Common myeloid progenitor, CD34-positive (primary cell): ENCODE data around the gene PCDH19.

Experiments used
- CTCF ChIA-PET: fragments of 350-600 bp; sonication (Branson Sonifier 250); formaldehyde crosslinking; loops from one replicate; lab custom pipeline; 2021; ENCODE audit warnings: antibody characterized with exemption; lab: Charles Lee
- POLR2A ChIA-PET: fragments of 350-600 bp; sonication (Branson Sonifier 250); formaldehyde crosslinking; loops from one replicate; lab custom pipeline; 2021; ENCODE audit warnings: antibody characterized with exemption; lab: Charles Lee
- DNase-seq, 3 donors: peaks; one replicate each; pipeline versions ENCODE4 v3.0.0 to v3.0.0-alpha.2; 2013
- H3K27ac ChIP-seq, 2 experiments: 1 replicate in 1 of 2; 2 replicates in 1 of 2; pipeline ENCODE4 v1.7.0; 2013; ENCODE audit warnings: inconsistent platforms in 2 of 2, low read length in 2 of 2, mild to moderate bottlenecking in 2 of 2, low read depth in 1 of 2, moderate library complexity in 1 of 2; ENCODE audit not compliant: severe bottlenecking in 2 of 2, insufficient read depth in 1 of 2, poor library complexity in 1 of 2
- H3K27me3 ChIP-seq, 5 experiments: replicated peaks in 2 of 5; 1 replicate in 3 of 5; 2 replicates in 2 of 5; pipeline versions ENCODE4 v1.6.1 to v1.7.0; 2013; ENCODE audit warnings: low read length in 4 of 5, mild to moderate bottlenecking in 2 of 5, moderate library complexity in 2 of 5, inconsistent platforms in 1 of 5; ENCODE audit not compliant: insufficient read depth in 5 of 5, control insufficient read depth in 4 of 5
- H3K36me3 ChIP-seq, 4 experiments: 1 replicate in 2 of 4; 2 replicates in 2 of 4; pipeline versions ENCODE4 v1.6.1 to v1.7.0; 2013; ENCODE audit warnings: low read length in 3 of 4, control low read depth in 1 of 4, mild to moderate bottlenecking in 1 of 4; ENCODE audit not compliant: control insufficient read depth in 4 of 4, insufficient read depth in 4 of 4
- H3K4me1 ChIP-seq, 4 experiments: 1 replicate in 3 of 4; 2 replicates in 1 of 4; pipeline versions ENCODE4 v1.6.1 to v1.7.1; 2013; ENCODE audit warnings: low read length in 3 of 4, mild to moderate bottlenecking in 3 of 4, control low read depth in 1 of 4, inconsistent platforms in 1 of 4, moderate library complexity in 1 of 4; ENCODE audit not compliant: control insufficient read depth in 4 of 4, insufficient read depth in 4 of 4; ENCODE audit errors: control extremely low read depth in 1 of 4
- H3K4me3 ChIP-seq, 7 experiments: 1 replicate in 4 of 7; 2 replicates in 3 of 7; pipeline versions ENCODE4 v1.5.1 to v1.7.0; 2013; ENCODE audit warnings: mild to moderate bottlenecking in 7 of 7, low read length in 6 of 7, moderate library complexity in 6 of 7, inconsistent platforms in 2 of 7, low read depth in 2 of 7, control low read depth in 1 of 7; ENCODE audit not compliant: insufficient read depth in 4 of 7, control insufficient read depth in 1 of 7; ENCODE audit errors: extremely low read depth in 1 of 7
- H3K9me3 ChIP-seq, 5 experiments: 1 replicate in 4 of 5; 2 replicates in 1 of 5; pipeline versions ENCODE4 v1.6.1 to v1.7.1; 2013; ENCODE audit warnings: low read length in 4 of 5, mild to moderate bottlenecking in 2 of 5, inconsistent platforms in 1 of 5, low read depth in 1 of 5, moderate library complexity in 1 of 5; ENCODE audit not compliant: control insufficient read depth in 4 of 5, insufficient read depth in 2 of 5; ENCODE audit errors: control extremely low read depth in 1 of 5
- WGBS: methylation state at CpG from one replicate; pipeline ENCODE4 v1.1.5; 2013; ENCODE audit not compliant: insufficient coverage; 5-methylcytosine and 5-hydroxymethylcytosine counted together

PCDH19 gene

DNA sequence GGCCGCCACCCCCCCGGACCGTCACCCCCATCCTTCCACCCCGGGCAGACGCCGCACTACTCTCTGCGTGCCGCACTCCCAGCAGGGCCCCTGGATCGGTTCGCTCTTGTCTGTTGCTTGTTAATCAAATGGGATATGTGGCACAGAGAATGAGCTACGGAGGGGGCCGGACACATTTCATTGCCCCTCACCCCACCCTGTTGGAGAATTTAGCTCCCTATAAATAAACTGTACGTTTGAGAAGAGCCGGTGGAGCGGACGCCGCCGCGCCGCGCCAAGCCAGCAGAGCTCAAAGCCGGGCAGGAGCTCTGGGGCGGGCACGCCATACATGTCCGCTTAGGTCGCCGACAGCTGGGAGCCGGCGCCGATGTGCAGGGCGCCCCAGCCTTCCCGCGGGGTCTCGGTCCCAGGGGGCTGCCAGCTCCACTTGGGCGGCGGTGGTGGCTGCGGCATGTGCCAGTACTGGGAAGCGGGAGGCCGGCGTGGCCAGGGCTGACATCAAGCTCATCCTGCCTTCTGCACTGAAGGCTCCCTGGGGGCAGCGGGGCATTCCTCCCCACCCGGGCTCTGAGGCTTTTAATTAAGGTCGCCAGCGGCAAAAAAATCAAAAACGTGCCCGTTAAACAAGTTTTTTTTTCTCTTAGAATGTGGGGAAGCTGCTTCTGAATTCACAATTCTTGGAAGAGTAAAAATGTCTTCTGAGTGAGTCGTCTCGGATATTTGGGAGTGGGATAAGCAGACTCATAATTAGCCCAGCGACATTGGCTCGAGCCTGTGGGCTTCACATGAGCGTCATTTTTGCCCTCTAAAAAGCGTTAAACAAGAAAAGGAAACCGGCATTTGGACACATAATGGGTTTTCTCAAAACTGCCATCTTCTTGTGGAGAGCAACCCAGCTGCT lies 1.1 kb upstream of the PCDH19 start:
- peaks cover 0 to 24% (median 9%) of the 10 kb centered on the region in 4 experiments for H3K4me1 ChIP-seq
- 35% methylated on average over 45 of the region's 53 CpGs for WGBS
- H3K4me3 ChIP-seq = no peak overlapping the region
- peaks cover 0 to 18% (median 7%) of the 10 kb centered on the region in 5 experiments for H3K9me3 ChIP-seq
- no peak overlapping the region for H3K27ac ChIP-seq
- DNase-seq = peak in 1 of 3 donors; percentile 10
- CTCF ChIA-PET = interaction anchor here (1.6 kb wide), 1 partner anchor 43 kb away, joined by 4 read pairs; no protein-coding TSS in a partner anchor
- POLR2A ChIA-PET = no interaction called here
- H3K36me3 ChIP-seq = no peaks in the 10 kb centered on the region
- H3K27me3 ChIP-seq = peaks cover 0 to 85% (median 30%) of the 10 kb centered on the region in 5 experiments

DNA sequence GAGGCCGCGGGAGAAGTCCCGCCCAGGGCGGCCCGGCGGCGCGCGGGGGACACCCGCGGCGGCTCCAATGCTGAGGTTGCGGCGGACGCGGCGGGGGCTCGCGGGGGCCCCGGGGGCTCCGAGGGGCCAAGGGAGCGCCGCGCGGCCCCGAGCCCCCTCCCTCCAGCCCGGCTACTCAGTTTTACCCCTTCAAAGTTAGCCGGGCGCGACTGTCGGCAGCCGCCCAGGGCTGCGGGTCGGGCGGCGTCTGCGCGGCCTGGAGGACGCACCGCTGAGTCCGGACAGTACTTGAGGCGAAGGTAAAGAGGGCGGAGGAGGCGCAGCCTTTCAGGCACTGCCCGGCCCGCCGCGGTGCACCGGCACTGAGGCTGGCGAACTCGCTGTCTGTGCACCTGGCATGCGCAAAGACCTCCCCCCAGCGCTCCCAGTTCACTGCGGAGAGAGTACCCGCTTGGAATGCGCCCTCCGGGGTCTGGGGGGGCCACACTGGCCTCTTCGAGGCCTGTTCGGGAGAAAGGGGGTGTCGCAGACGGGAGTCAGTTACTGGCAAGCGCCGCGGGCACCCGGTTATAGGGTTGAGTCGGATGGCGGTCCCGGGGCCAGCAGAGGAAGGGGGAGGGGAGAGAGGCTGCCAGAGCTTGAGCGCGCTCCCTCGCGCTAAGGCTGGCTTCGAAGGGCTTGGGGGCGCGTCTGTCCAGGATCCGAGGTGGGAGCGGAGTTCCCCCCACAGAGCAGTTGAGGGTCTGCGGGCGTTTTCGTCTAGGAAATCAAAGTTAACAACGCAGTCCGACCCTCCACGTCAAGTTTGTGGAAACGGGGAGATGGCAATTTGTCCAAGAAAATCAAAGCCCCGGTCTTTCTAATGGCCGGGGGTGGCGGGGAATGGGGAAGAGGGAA lies 1.1 kb downstream of the PCDH19 start:
- CTCF ChIA-PET = no interaction called here

DNA sequence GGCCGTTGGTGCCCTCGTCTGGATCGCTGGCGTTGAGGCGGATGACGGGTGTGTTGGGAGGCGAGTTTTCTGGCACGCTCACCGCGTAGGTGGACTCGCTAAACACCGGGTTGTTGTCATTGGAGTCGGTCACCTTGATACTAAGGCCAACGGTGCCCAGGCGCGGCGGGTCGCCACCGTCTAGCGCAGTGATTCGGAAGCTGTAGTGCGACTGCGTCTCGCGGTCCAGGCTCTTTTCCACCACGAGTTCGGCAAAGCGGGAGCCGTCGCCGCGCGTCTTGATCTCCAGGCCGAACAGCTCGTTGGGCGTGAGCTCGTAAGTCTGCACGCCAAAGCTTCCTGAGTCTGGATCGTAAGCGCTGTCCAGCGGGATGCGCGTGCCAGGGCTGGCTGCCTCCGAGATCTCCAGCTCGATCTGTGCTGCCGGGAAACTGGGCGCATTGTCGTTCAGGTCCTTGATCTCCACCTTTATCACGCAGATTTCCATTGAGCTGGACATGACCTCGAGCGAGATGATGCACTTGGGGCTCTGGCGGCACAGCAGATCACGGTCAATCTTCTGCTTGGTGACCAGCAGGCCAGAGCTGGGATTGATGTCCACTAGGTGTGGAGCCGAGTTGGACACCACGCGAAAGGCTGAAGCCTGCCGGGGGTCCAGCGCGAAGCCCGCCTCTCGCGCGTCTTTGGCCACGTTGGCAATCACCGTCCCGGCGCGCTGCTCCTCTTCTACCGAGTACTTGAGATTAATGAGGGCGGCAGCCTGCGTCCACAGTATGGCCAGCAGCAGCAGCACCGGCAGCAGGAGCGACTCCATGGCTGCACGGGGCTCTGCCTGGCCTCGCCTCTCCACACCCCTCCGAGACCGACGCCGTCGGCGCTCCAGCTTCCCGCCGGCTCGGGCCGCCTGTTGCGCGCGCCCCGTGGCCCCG lies 2.0 kb downstream of the PCDH19 start:
- peak in 1 of 3 donors; percentile 15 for DNase-seq
- peaks cover 0 to 24% (median 9%) of the 10 kb centered on the region in 4 experiments for H3K4me1 ChIP-seq

More for the DNA sequence above, 1.1 kb downstream of the PCDH19 start:
- H3K36me3 ChIP-seq = no peaks in the 10 kb centered on the region
- H3K9me3 ChIP-seq = peaks cover 0 to 18% (median 7%) of the 10 kb centered on the region in 5 experiments
- peaks cover 0 to 96% (median 29%) of the 10 kb centered on the region in 5 experiments for H3K27me3 ChIP-seq
- 34% methylated on average over 75 of the region's 87 CpGs for WGBS
- H3K4me1 ChIP-seq = peaks cover 0 to 24% (median 9%) of the 10 kb centered on the region in 4 experiments
- no peak overlapping the region for H3K27ac ChIP-seq
- POLR2A ChIA-PET = no interaction called here
- H3K4me3 ChIP-seq = peak overlapping the region in 2 of 7 experiments; percentile 1 to 28
- no peak for DNase-seq

DNA sequence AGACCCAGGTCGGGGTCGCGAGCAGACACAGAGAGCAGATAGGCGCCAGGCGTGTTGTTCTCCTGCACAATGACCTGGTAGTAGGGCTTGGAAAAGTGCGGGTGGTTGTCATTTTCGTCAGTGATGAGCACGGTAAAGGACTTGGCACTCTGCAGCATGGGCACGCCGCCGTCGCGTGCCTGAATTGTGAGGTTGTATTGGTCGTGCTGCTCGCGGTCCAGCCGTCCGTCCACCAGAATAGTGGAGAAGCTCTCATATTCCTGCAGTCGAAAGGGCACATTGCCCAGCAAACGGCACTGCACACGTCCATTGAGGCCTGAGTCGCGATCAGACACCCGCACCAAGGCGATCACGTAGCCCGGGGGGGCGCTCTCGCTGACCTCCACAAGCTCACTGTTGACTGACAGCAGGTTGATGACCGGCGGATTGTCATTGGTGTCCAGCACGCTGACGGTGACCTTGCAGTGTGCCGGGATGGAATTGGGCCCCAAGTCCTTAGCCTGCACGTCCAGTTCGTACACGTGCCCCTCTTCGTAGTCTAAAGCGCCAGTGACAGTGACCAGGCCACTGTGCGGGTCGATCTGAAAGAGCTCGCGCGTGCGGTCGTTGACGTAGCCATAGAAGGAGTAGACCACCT lies 2.8 kb downstream of the PCDH19 start:
- ChIA-PET POLR2A (no interaction called here), CTCF (no interaction called here)
- no peak overlapping the region for H3K27ac ChIP-seq
- H3K4me1 ChIP-seq = peaks cover 0 to 24% (median 9%) of the 10 kb centered on the region in 4 experiments
- H3K9me3 ChIP-seq = peaks cover 0 to 18% (median 7%) of the 10 kb centered on the region in 5 experiments
- no peaks in the 10 kb centered on the region for H3K36me3 ChIP-seq
- H3K4me3 ChIP-seq = no peak overlapping the region
- no peak for DNase-seq
- H3K27me3 ChIP-seq = peaks cover 0 to 99% (median 33%) of the 10 kb centered on the region in 5 experiments
- 44% methylated on average over 47 of the region's 47 CpGs for WGBS

More for the DNA sequence above, 2.0 kb downstream of the PCDH19 start:
- Histone ChIP-seq H3K27me3 (peaks cover 0 to 99% (median 32%) of the 10 kb centered on the region in 5 experiments), H3K4me3 (no peak overlapping the region), H3K27ac (no peak overlapping the region), H3K9me3 (peaks cover 0 to 18% (median 7%) of the 10 kb centered on the region in 5 experiments), H3K36me3 (no peaks in the 10 kb centered on the region)
- WGBS = 46% methylated on average over 90 of the region's 90 CpGs
- CTCF ChIA-PET = no interaction called here
- POLR2A ChIA-PET = no interaction called here

DNA sequence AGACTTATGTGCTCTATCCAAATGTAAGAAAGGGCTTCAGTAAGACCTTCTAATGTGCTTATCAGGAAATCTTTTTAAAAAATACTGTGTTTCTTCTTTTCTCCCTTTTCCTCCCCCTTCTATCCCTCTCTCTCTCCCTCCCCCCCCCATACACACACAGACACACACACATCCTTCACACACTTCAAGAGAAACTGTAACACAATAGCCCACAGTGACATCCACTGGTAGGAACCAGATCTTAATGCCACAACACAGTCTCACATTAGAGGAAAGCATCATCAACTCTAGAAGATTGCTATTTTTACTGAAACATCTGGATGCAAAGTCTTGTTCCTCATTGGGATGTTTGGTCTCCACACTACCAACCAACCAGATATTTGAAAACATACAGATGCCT lies 4.6 kb downstream of the PCDH19 start:
- H3K4me1 ChIP-seq = peaks cover 0 to 14% (median 5%) of the 10 kb centered on the region in 4 experiments
- peaks cover 0 to 98% (median 26%) of the 10 kb centered on the region in 5 experiments for H3K27me3 ChIP-seq

DNA sequence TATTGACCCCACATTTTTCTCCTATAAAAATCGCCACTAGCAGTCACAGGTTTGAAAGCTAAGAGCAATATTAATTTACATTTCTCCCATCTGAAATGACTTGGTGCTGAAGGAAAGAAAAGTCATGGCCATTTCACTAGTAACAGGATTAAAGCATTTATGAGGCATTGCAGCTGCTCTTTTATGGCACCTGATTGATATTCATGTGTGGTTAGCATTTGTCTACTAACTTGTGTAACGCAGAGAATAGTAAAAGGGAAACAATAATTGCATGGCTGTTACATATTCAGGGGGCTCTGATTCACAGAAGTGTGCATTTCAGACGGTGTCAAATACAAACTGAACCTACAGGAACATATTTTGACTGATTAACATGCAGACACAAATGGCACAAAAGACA lies 5.2 kb downstream of the PCDH19 start:
- H3K27ac ChIP-seq = no peak overlapping the region
- H3K36me3 ChIP-seq = no peaks in the 10 kb centered on the region
- peaks cover 2 to 93% (median 25%) of the 10 kb centered on the region in 5 experiments for H3K27me3 ChIP-seq
- CTCF ChIA-PET = no interaction called here
- WGBS = 52% methylated on average over 2 of the region's 3 CpGs
- peaks cover 0 to 18% (median 7%) of the 10 kb centered on the region in 5 experiments for H3K9me3 ChIP-seq
- no peak for DNase-seq
- POLR2A ChIA-PET = no interaction called here
- H3K4me3 ChIP-seq = no peak overlapping the region
- peaks cover 0 to 12% (median 3%) of the 10 kb centered on the region in 4 experiments for H3K4me1 ChIP-seq

More for the DNA sequence above, 4.6 kb downstream of the PCDH19 start:
- Histone ChIP-seq H3K4me3 (no peak overlapping the region), H3K36me3 (no peaks in the 10 kb centered on the region), H3K9me3 (peaks cover 0 to 18% (median 7%) of the 10 kb centered on the region in 5 experiments), H3K27ac (no peak overlapping the region)
- ChIA-PET CTCF (no interaction called here), POLR2A (interaction anchor here (0.6 kb wide), 1 partner anchor 1570 kb away, joined by 4 read pairs; no protein-coding TSS in a partner anchor)
- no peak for DNase-seq
